NK-92 treated with Interleukin-12 subunit alpha and Interleukin-12 subunit beta, amount 100 ng/mL, for 24 hours (cell line): ENCODE results near the gene MCCD1.
A peak's percentile ranks its signal among the peaks of the same experiment; 100 is the strongest.
"Not testable (repeated sequence)": the region's sequence is repeated elsewhere in the genome, so short reads cannot be mapped to it uniquely, and the experiment has no call there.

Source experiments
- DNase-seq: peaks from one replicate; lab custom pipeline; 2025; lab: John Stamatoyannopoulos, UW

The MCCD1 gene

GRCh38 chr6:31528821-31529328 is at the start of gene MCCD1:
TSS of gene MCCD1 (plus strand) at chr6:31528962. CDS start at chr6:31529015, 53 bp downstream.
- no peak for DNase-seq

- no peak for DNase-seq
Observed at GRCh38 chr6:31479151-31479932, 49.4 kb upstream of the MCCD1 start.

- no peak for DNase-seq
Observed at GRCh38 chr6:31479933-31480535, 48.7 kb upstream of the MCCD1 start.

- DNase-seq = no peak
Observed at GRCh38 chr6:31480574-31480973, 48.2 kb upstream of the MCCD1 start.

- DNase-seq = no peak
Observed at GRCh38 chr6:31483392-31483791, 45.4 kb upstream of the MCCD1 start.

GRCh38 chr6:31485055-31485454 is 43.7 kb upstream of the MCCD1 start:
- no peak for DNase-seq

- not testable (repeated sequence) for DNase-seq
Observed at GRCh38 chr6:31486065-31486837, 42.5 kb upstream of the MCCD1 start.

GRCh38 chr6:31487674-31488073 is 41.1 kb upstream of the MCCD1 start:
- DNase-seq = not testable (repeated sequence)

- DNase-seq = no peak
Observed at GRCh38 chr6:31489086-31489485, 39.7 kb upstream of the MCCD1 start.

GRCh38 chr6:31490115-31490873 is 38.5 kb upstream of the MCCD1 start:
- no peak for DNase-seq

- DNase-seq = not testable (repeated sequence)
Observed at GRCh38 chr6:31493550-31493874, 35.2 kb upstream of the MCCD1 start.

- peak; percentile 70 for DNase-seq
Observed at GRCh38 chr6:31493875-31494694, 34.7 kb upstream of the MCCD1 start.

- no peak for DNase-seq
Observed at GRCh38 chr6:31495580-31495979, 33.2 kb upstream of the MCCD1 start.

- DNase-seq = not testable (repeated sequence)
Observed at GRCh38 chr6:31496826-31497225, 31.9 kb upstream of the MCCD1 start.

GRCh38 chr6:31497531-31498476 is 31.0 kb upstream of the MCCD1 start, which contains the start of gene MICB:
TSS of gene MICB (plus strand) at chr6:31498145. CDS start at chr6:31498194, 49 bp downstream.
- no peak for DNase-seq

- no peak for DNase-seq
Observed at GRCh38 chr6:31498748-31499147, 30.0 kb upstream of the MCCD1 start.

GRCh38 chr6:31499648-31500047 is 29.1 kb upstream of the MCCD1 start:
- DNase-seq = not testable (repeated sequence)

GRCh38 chr6:31502586-31502985 is 26.2 kb upstream of the MCCD1 start:
- no peak for DNase-seq

GRCh38 chr6:31509036-31509435 is 19.7 kb upstream of the MCCD1 start:
- not testable (repeated sequence) for DNase-seq

- no peak for DNase-seq
Observed at GRCh38 chr6:31510007-31510406, 18.8 kb upstream of the MCCD1 start.
